GM18861 (cell line): ENCODE measurements around the gene CPZ.

Source experiments
- ATAC-seq: cut with Tn5 transposase; IDR thresholded peaks from one replicate; pipeline ENCODE4 v1.9.1; 2021; ENCODE audit not compliant: unreplicated experiment

The CPZ gene

DNA sequence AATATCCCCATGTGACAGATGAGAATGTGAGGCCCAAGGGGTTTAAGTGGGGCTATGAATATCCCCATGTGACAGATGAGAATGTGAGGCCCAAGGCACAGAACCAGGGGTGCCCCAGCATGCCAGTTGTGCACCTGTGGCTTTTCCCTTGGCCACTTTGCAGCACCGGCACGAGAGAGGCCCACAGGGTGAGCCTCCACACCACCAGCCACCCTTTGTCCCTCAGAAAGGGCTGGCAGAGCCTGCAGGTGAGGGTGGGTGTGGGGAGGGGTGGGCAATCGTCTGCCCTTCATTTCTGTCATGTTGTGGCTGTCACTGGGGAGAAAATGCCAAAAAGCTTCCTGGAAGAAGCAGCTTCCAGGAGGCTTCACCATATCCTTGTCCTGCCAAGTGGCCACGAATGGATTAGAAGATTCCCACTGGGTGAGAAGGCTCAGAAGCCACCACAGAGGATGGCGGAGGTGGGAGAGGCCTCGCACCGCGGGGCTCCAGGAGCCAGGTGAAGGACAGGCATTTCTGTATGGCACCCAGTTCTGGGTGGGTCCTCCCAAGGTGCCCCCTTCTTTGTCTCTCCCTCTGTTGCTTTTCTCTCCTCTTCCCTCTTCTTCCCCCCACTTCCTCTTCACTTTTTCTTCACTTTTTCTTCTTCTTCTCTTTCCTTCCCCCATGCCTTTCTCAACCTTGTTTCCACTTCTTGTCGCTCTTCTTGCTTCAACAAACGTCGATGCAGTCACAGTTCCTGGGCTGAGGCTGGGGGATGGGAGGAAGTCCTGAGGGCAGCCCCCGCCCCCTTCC is 12.8 kb upstream of the CPZ start:
- no peak for ATAC-seq

- no peak for ATAC-seq
These were observed 12.1 kb upstream of the CPZ start, which contains the start of gene GPR78 for GRCh38 chr4:8580321-8581093. Gene GPR78 (plus strand): TSS chr4:8580392. CDS start chr4:8580983, 591 bp downstream.

GRCh38 chr4:8581094-8581861 is 11.3 kb upstream of the CPZ start:
- no peak for ATAC-seq

GRCh38 chr4:8582016-8582415 is 10.5 kb upstream of the CPZ start:
- ATAC-seq, result no peak

- no peak for ATAC-seq
These were observed 10.1 kb upstream of the CPZ start for GRCh38 chr4:8582436-8582835.

DNA sequence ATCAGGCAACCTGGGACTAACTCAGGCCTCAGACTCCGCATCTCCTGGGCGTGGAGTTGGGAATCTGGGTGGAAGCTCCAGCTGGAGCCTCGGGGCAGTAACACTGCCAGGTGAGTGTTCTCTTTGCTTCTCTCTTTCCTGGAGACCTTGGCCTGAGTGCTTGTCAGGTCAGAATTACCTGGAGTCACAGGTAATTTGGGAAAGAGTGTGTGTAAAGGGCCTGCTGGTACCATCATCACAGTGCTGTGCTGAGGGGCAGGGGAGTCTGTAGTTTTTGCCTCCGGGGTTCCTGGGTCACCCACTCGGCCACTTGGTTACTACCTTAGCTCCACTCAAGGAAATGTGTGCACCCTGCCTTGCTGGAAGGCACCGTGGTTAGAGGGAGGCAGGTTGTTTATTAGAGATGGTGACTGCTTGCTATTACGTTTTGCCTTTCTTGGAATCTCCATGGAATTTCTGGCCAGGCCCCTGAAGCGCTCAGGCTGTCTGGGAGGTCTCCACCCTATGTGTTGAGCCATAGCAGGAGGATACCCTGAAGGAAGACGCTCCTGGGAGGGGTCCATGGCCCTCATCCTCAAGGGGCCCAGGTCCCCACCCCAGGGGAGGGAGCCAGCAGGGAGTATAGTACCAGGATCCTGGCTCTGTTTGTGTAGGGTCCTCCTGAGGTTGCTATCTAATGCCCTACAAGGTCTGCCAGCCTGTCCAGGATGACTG is 9.5 kb upstream of the CPZ start:
- ATAC-seq, result no peak

DNA sequence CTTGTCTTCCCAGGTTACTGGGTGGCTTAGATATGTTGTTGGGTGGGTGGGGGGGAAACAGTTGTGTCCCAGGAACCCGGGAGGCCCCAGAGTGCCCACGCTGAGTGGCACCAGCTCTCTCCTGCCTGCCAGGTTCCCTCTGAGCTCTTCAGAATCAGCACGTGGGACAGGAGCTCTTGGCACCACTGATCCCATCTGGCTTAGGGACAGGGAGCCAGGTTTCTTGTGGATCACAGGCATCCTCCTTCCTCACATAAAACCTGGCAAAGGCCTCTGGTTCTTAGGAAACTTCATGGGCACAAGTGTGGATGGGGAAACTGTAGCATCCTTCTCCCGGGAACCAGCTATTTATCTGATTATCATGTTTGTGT is 8.9 kb upstream of the CPZ start:
- no peak for ATAC-seq

DNA sequence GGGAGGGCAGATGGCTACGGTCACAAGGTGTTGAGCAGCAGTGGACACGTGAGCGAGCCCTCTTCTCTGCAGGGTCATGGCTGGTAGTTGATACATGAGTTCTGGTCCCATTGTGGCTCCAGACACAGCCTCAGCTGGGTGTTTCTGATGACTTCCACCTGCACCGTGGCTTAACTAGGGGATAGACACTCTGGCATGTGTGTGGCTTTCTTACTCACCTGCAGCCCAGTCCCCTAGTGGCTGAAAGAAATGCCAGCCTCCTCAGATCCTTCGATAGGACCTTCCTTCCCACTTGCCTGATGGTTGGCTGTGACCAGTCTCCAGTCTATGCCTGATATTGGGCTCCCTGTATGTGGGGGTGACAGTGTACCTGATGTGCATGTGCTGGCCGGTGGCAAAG is 7.4 kb upstream of the CPZ start:
- ATAC-seq, result no peak

DNA sequence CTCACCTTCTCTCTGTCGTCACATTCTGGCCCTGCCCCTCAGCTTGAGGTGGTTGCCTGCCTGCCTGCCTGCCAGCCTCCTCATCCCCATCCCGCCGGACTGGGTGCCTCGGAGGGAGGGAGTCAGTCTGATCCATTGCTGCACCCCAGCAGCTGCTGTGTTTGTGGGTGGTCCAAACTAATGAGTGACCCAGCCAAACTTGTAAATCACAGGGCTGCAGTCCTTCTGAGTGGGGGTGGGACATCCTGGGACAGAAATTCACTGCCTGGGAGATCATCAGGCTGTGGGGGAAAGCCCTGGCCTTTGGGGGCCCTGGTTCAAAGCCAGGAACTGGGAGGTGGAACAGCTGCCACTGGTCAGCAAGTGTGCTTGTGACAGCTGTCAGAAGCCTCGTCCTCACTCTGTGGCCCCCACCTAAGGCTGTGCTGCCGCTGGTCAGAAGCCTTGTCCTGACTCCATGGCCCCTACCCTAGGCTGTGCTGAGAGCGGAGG is 6.8 kb upstream of the CPZ start:
- no peak for ATAC-seq

GRCh38 chr4:8586246-8586645 is 6.3 kb upstream of the CPZ start:
- no peak for ATAC-seq

GRCh38 chr4:8586671-8587468 is 5.7 kb upstream of the CPZ start:
- ATAC-seq, result no peak

DNA sequence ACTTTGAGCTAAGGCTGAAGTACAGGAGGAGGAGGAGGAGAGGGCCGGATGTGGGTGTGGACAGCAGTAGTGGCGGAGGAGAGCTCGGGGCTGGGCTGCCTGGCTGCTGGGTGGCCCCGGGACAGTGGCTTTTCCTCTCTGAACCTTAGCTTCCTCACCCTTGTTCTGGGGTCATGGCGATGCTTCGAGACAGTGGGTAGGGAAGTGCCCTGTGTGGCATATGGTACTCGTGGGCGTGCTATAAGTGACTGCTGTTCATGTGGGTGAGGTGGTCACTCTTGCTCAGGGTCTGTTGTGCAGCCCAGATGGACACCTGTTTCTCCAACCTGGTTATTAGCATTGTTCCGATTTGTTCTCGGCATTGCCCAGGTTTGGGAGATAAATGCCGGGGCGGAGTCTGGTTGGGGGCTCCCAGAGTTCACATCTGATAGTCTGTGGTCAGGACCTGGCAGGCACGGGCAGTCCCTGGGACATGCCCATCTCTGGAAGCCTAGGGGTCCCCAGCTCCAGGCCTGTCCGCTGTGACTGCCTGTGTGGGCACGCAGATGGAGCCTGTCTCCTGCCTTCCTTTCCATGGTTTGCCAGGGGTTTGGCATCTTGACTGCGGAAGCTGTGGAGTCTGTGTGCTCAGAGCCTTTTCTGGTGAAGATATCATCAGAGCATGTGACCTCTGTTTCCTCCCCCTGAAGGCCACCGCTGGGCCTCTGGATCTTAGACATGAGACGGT is 4.9 kb upstream of the CPZ start:
- no peak for ATAC-seq

GRCh38 chr4:8588196-8588470 is 4.4 kb upstream of the CPZ start:
- ATAC-seq, result no peak

DNA sequence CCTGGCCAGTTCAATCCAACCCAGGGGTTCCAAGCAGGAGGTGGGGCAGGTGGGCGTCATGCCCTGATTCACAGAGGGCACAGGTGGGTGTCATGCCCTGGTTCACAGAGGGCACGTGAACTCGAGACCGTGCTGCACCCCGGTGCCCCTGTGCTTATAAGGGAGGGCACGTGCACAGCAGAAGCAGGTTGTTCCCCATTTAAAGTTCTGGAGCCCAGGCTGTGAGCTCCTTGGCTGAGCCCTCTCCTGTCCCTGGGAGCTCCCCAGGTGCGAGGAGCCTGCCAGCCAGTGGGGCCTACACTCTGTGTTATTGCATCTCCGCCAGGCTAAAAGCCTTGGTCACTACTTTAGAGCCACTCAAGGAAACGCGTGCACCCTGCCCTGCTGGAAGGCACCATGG is 3.2 kb upstream of the CPZ start:
- no peak for ATAC-seq

DNA sequence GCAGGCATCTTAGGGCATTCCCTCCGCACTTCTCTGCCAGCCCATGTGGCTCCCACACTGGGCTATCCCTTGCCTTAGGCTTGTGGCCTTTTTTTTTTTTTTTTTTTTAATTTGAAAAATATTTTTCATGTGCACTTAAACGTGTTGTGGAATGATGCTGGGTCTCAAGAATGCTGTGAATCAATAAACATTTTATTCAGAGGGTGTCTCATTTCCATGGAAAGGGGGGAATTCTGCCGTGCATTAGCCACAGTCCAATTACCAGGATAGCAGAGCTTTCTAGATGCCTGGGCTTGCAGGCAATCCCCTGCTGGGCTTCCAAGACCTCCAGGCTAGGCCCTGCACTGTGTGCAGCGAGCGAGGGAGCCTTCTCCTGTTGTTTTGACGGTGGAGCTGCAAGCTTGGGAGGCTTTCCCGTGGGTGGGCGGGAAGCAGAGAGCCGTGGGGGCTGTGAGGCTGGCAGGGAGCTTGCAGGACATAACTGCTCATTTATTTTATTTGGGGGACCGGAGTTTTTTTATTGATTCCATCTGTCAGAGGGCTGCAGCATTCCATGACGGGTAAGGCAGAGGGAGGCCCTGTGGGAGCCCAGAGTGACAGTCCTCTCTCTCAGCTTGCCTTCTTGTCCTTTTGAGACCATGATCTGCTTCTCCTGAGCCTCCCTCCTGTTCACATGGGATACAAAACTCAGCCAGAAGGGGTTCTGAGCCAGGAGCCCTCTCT is 2.6 kb upstream of the CPZ start:
- ATAC-seq, result no peak

GRCh38 chr4:8590546-8590880 is 2.1 kb upstream of the CPZ start:
- ATAC-seq, result no peak

GRCh38 chr4:8591114-8591513 is 1.5 kb upstream of the CPZ start:
- ATAC-seq, result no peak

DNA sequence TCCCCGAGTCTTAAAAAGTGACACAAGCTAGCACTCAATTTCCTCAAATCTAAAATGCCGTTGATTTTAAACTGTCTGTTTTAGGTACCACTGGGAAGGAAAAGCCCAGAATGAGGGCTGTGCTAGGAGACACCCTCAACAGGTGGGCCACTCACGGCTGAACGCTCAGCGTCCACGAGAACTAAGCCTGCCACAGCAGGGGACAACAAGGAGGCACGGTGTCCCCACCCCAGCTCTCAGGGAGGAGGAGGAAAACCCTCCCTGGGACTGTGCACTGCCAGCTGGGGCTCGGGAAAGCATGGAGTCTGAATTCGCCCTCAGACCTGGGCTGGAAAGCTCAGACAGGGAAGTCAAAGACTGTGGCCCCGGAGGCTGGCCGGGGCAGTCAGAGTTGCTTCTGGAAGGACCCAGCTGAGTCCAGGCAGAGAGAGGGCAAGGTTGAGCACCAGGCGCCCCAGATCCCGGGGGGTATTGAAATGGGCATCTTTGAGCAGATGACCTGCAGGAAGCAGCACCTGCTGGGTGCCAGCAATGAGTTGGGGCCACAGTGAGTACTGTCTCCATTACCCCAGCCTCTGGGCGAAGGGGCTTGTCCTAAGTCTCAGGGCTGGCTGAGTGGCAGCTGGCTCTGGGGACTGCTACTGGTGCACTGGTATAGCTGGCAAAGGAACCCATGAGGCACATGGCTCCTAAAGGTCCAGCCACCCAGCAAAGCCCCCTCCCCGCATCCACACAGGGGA is 769 bp upstream of the CPZ start:
- no peak for ATAC-seq
